Lung (tissue), 12 donors: ENCODE data around the gene ADGRF5. TPM values are rescaled to one million over a fixed set of nuclear protein-coding genes. Genes with fewer than 3 reads are reported as not detected.

Experiments used
- ATAC-seq: fragments of 200-7000 bp; cut with Tn5 transposase; one replicate; pipeline ENCODE4 v1.9.1; 2020; ENCODE audit warnings: moderate number of reproducible peaks; ENCODE audit not compliant: insufficient read depth, low FRiP score
- DNase-seq, 3 donors: peaks; one replicate each; pipeline ENCODE4 v3.0.0-alpha.2; 2013 to 2017
- H3K27ac ChIP-seq, 2 donors: one replicate each; pipeline ENCODE4 v1.5.1; 2013; ENCODE audit warnings: mild to moderate bottlenecking in 2 of 2, moderate library complexity in 2 of 2, control low read depth in 1 of 2, inconsistent platforms in 1 of 2, low read depth in 1 of 2, low read length in 1 of 2
- H3K27me3 ChIP-seq, 3 donors: one replicate each; pipeline ENCODE4 v1.5.1; 2013; ENCODE audit warnings: low read length in 2 of 3; ENCODE audit not compliant: control insufficient read depth in 3 of 3, insufficient read depth in 3 of 3
- H3K36me3 ChIP-seq, 4 donors: one replicate each; pipeline ENCODE4 v1.5.1; 2013; ENCODE audit warnings: low read length in 4 of 4, mild to moderate bottlenecking in 1 of 4, moderate library complexity in 1 of 4; ENCODE audit not compliant: control insufficient read depth in 4 of 4, insufficient read depth in 4 of 4
- H3K4me1 ChIP-seq, 5 donors: one replicate each; pipeline ENCODE4 v1.5.1; 2013; ENCODE audit warnings: low read length in 5 of 5, mild to moderate bottlenecking in 2 of 5, moderate library complexity in 1 of 5; ENCODE audit not compliant: control insufficient read depth in 5 of 5, insufficient read depth in 5 of 5
- H3K4me3 ChIP-seq: one replicate; pipeline ENCODE4 v1.5.1; 2013; ENCODE audit warnings: mild to moderate bottlenecking, control low read depth, moderate library complexity
- H3K9ac ChIP-seq, 2 donors: one replicate each; pipeline ENCODE4 v1.5.1; 2013; ENCODE audit warnings: low read length in 2 of 2, control low read depth in 1 of 2; ENCODE audit not compliant: insufficient read depth in 1 of 2
- H3K9me3 ChIP-seq, 4 donors: one replicate each; pipeline ENCODE4 v1.5.1; 2013; ENCODE audit warnings: low read length in 3 of 4, mild to moderate bottlenecking in 1 of 4, moderate library complexity in 1 of 4; ENCODE audit not compliant: control insufficient read depth in 4 of 4, insufficient read depth in 3 of 4
- CTCF ChIP-seq: IDR thresholded peaks from 2 replicates; pipeline ENCODE4 v1.5.1; 2012; ENCODE audit warnings: mild to moderate bottlenecking; ENCODE audit errors: control extremely low read depth, extremely low read depth
- WGBS, 2 donors: extraction: QIAGEN DNeasy Blood & Tissue Kit; methylation state at CpG; one replicate each; pipeline ENCODE4 v1.1.7; 2013; 5-methylcytosine and 5-hydroxymethylcytosine counted together
- polyA plus RNA-seq, 2 donors: library from polyadenylated mRNA; stranded (reverse); fragments of 200-250 nt; gene quantifications; one replicate each; pipeline ENCODE4 v1.2.1, GENCODE V29; 2013
- total RNA-seq, 2 donors: library from RNA; depleted of rRNA in 1 of 2; stranded (reverse); fragments of >200 nt in 1 of 2; gene quantifications; one replicate each; pipeline ENCODE4 v1.2.1, GENCODE V29; 2014 to 2021
- donor health status: control.
- donor health status: control.
- donor health status: Bipolar disorder and iron deficiency.
- donor health status: healthy.
- donor health status: DM: yes; HTN: yes; CAD: no.

Gene ADGRF5
- total and polyA plus RNA-seq, 4 donors, result 71.3 to 339 (median 142) TPM

GRCh38 chr6:46915866-46916265 is 5.9 kb downstream of the ADGRF5 start:
- Histone ChIP-seq H3K4me3 (no peak overlapping the region), H3K27me3 (no peaks in the 10 kb centered on the region), H3K9me3 (no peaks in the 10 kb centered on the region), H3K27ac (peak overlapping the region in 1 of 2 donors; percentile 73), H3K4me1 (peaks cover 0 to 14% (median 3%) of the 10 kb centered on the region in 5 donors), H3K36me3 (peaks cover 0 to 4% (median 0%) of the 10 kb centered on the region in 4 donors), H3K9ac (no peak overlapping the region)
- ATAC-seq (no peak), DNase-seq (no peak)
- TF ChIP-seq CTCF, result no peak
- 84 to 91% methylated on average over 4 of the region's 4 CpGs for WGBS, 2 donors

GRCh38 chr6:46915380-46915779 is 6.4 kb downstream of the ADGRF5 start:
- ATAC-seq, result no peak
- no peak for DNase-seq
- Histone ChIP-seq H3K9me3 (no peaks in the 10 kb centered on the region), H3K36me3 (peaks cover 0 to 4% (median 0%) of the 10 kb centered on the region in 4 donors), H3K9ac (no peak overlapping the region), H3K27ac (peak overlapping the region in 1 of 2 donors; percentile 53), H3K4me1 (peaks cover 0 to 14% (median 3%) of the 10 kb centered on the region in 5 donors), H3K4me3 (no peak overlapping the region), H3K27me3 (no peaks in the 10 kb centered on the region)
- TF ChIP-seq CTCF, result no peak

GRCh38 chr6:46914279-46914810 is 7.4 kb downstream of the ADGRF5 start:
- TF ChIP-seq CTCF, result no peak
- 72 to 75% methylated on average over 4 of the region's 4 CpGs for WGBS, 2 donors
- no peak overlapping the region for H3K9ac ChIP-seq
- peak overlapping the region in 1 of 2 donors; percentile 17 for H3K27ac ChIP-seq
- H3K27me3 ChIP-seq, result no peaks in the 10 kb centered on the region
- H3K4me1 ChIP-seq, result peaks cover 0 to 16% (median 3%) of the 10 kb centered on the region in 5 donors
- H3K36me3 ChIP-seq, result peaks cover 0 to 4% (median 0%) of the 10 kb centered on the region in 4 donors
- DNase-seq, result no peak
- ATAC-seq, result no peak
- no peaks in the 10 kb centered on the region for H3K9me3 ChIP-seq
- H3K4me3 ChIP-seq, result no peak overlapping the region

GRCh38 chr6:46909371-46909770 is 12.4 kb downstream of the ADGRF5 start:
- H3K9ac ChIP-seq, result no peak overlapping the region
- ATAC-seq, result peak; percentile 58
- no peak overlapping the region for H3K4me3 ChIP-seq
- DNase-seq, result peak in 1 of 3 donors; percentile 36
- H3K36me3 ChIP-seq, result peaks cover 0 to 3% (median 0%) of the 10 kb centered on the region in 4 donors
- WGBS, 2 donors, result 40 to 66% methylated on average over 2 of the region's 2 CpGs
- TF ChIP-seq CTCF, result no peak
- no peaks in the 10 kb centered on the region for H3K27me3 ChIP-seq
- H3K27ac ChIP-seq, result peak overlapping the region in 1 of 2 donors; percentile 39
- H3K4me1 ChIP-seq, result peaks cover 0 to 10% (median 0%) of the 10 kb centered on the region in 5 donors
- no peaks in the 10 kb centered on the region for H3K9me3 ChIP-seq
